Stimulated activated CD8-positive, alpha-beta memory T cell treated with anti-CD3 and anti-CD28 coated beads, Interleukin-15, amount 100 ng/mL, for 4 hours (primary cell): ENCODE measurements around the gene FBXO11.
A peak's percentile ranks its signal among the peaks of the same experiment; 100 is the strongest.
"Not testable (repeated sequence)": the region's sequence is repeated elsewhere in the genome, so short reads cannot be mapped to it uniquely, and the experiment has no call there.

Experiments
- DNase-seq, 2 donors: peaks; one replicate each; pipeline ENCODE4 v3.0.0-alpha.2; 2020; ENCODE audit warnings: low read depth in 2 of 2

FBXO11 gene

GRCh38 chr2:47906157-47907038 is at the start of gene FBXO11:
FBXO11 (minus strand) TSS chr2:47906498; CDS start chr2:47905720, 778 bp downstream.
- peak; percentile 95 to 98 for DNase-seq

GRCh38 chr2:47950340-47951301 is 44.3 kb upstream of the FBXO11 start:
- no peak for DNase-seq

DNA sequence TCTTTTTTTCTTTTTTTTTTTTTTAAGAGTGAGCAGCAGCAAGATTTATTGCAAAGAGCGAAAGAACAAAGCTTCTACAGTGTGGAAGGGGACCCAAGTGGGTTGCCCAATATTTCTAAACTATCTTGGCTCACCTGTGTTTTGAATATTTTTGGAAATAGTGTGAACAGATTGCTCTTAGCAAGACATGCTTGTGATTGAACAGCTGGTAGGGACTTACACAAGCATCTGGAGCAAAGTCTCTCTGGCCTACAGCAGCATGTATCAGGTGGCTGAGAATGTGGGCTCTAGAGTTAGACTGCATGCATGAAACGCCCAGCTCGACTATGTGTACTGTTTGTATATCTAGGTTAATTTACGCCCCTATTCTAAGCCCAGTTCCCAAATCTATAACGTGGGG is 40.3 kb upstream of the FBXO11 start:
- DNase-seq: no peak

DNA sequence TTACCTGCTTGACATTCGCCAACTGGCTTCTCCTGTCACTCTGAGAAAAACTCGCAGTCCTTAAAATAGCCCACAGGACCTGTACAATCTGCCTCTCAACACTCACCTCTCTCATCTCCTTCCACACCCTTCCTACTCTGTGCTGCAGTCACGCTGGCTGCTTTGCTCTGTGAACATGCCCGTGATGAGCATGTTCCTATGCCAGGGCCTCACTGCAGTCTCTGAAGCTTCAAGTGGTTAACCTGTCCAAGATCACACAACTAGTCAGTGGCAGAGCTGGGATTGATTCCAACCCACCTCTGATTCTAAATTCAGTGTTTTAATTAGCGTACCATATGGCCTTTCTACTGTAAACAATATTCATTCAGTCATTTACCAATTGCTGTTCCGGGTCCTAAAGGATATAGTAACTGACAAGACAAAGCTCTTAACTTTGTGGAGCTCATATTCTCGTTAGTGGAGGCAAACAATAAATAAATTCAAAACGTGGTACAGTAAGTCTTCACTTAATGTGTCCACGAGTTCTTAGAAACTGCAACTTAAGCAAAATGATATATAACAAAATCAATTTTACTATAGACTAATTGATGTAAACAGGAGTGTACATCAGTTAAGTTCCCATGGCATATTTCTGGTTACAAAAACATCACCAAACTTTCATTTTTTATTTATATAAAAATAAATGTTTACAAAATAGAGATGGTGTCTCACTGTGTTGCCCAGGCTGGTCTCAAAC is 38.9 kb upstream of the FBXO11 start:
- DNase-seq: no peak

GRCh38 chr2:47941936-47942335 is 35.6 kb upstream of the FBXO11 start:
- no peak for DNase-seq

DNA sequence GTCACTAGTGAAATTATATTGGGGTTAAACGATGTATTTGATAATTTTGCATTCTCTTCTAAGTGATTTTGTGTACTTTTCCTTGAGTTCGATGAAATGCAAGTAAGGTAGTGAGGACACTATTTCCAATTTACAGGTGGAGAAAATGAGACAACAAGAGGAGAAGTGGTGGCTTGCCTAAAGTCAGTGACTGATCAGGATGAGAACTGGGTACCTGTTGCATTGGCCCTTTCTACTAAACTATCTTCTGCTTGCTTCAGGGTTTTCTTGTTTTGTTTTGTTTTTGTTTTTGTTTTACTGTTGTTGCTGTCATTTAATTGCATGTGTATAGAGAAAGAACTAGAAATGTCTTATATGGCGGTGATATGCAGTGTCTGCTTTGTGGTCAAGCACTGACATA is 31.4 kb upstream of the FBXO11 start:
- no peak for DNase-seq

- no peak for DNase-seq
Measured at GRCh38 chr2:47935071-47935470, 28.8 kb upstream of the FBXO11 start.

- DNase-seq: no peak
Measured at GRCh38 chr2:47918043-47918442, 11.7 kb upstream of the FBXO11 start.

DNA sequence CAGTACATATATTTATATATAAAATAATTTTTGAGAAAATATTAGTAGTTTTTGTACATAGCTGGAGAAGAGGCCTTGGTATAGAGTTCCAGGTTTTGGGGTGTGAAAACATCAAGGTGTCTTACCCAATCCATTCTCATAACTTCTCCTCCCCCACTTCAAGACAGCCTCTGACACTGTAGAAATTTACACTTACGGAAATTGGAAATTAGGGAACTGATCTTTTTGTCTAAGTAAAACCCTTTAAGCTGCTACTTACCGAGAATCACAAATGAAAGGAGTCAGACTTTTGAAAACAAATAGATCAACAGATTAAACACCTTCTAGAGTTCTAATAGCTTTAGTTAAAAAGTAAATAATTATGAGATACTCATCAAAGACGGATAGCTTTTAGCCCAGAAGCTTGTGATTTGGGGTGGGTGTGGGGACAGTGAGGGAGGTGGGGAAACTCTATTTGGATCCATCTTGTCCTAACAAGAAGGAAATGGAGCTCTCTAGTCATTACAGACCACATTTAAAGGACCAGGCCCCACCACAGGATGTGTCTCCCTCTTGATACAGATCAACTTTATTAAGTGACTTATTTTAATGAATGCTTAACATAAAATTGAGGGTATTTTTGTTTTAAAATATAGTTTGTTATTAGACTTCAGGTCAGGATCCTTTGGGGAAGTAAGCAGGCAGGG is 11.1 kb upstream of the FBXO11 start:
- DNase-seq: no peak

DNA sequence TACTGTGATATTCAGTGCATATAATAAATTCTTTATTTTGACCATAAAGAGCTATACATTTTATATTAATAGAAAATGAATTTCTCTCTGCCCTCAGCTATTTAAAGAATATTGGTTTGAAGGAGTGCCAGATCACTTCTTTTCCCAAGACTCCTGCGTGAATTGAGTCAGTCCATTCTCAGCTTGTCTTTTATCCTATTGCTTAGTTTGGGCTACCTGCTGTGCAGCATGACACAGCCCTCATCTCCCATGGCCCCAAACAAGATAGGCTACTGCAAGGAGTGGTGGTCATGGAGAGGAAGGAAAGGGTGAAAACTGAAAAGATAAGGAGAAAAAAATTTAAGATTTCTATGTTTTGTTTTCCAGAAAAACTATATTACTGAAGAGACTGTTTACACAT is 10.1 kb upstream of the FBXO11 start:
- no peak for DNase-seq

DNA sequence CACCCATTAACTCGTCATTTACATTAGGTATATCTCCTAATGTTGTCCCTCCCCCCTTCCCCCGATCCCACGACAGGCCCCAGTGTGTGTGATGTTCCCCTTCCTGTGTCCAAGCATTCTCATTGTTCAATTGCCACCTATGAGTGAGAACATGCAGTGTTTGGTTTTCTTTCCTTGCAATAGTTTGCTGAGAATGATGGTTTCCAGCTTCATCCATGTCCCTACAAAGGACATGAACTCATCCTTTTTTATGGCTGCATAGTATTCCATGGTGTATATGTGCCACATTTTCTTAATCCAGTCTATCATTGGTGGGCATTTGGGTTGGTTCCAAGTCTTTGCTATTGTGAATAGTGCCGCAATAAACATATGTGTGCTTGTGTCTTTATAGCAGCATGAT is 4.4 kb upstream of the FBXO11 start:
- DNase-seq: not testable (repeated sequence)

GRCh38 chr2:47908682-47909081 is 2.4 kb upstream of the FBXO11 start:
- no peak for DNase-seq

- DNase-seq: no peak
Measured at GRCh38 chr2:47907039-47907781, 912 bp upstream of the FBXO11 start.

DNA sequence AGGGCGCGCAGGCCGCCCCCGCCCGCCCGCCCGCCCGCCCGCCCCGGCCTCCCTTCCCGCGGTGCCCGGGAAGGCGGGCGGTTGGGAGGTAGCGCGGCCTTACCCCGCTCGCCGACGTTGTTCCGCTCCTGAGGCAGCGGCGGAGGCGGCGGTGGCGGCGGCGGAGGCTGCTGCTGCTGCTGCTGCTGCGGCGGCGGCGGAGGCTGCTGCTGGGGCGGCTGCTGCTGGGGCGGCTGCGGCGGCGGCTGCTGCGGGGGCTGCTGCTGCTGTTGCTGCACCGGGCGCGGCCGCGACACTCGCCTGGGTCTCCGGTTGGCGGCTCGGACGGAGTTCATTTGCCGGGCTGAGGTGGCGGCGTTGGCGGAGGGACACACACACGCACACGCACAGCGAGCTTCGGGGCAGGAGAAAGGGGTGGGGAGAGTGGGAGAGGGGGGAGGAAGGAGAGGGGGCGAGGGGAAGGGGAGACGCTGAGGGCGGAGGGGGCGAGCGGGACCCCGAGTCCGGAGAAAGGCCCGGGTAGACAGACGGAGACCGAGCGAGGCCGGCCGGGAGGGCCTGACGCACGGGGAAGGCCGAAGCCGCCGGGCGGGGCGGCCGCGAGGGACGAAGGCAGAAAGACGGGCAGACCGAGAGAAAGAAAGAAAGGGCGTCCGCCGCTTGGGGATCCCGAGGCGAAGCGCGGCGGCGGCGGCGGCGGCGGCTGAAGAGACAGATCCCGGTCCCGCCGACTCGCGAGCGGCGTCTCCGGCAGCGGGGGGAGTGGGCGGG is 727 bp downstream of the FBXO11 start:
- peak in 1 of 2 donors; percentile 54 for DNase-seq

GRCh38 chr2:47903781-47904490 is 2.4 kb downstream of the FBXO11 start:
- DNase-seq: no peak

DNA sequence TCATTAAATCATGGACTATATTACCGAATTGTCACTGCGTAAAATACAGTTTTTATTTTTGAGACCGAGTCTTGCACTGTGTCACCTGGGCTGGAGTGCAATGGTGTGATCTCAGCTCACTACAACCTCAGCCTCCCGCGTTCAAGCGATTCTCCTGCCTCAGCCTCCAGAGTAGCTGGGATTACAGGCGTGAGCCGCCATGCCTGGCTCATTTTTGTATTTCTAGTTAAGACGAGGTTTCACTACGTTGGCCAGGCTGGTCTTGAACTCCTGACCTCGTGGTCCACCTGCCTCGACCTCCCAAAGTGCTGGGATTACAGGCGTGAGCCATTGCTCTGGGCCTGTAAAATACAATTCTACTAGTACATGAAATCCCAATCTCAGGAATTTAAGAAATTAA is 4.4 kb downstream of the FBXO11 start:
- DNase-seq: not testable (repeated sequence)

DNA sequence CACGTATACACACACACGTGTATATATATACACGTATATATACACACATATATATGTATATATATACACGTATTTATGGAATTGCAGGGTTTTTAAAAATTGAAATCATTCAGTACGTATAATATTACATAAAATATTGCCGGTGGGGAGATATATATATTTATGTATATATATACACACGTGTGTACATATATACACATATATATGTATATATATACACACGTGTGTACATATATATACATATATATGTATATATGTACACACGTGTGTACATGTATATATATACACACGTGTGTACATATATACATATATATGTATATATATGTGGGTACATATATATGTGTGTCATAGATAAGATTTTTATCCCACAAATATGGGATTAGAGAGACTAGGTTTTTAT is 5.4 kb downstream of the FBXO11 start:
- DNase-seq: no peak

DNA sequence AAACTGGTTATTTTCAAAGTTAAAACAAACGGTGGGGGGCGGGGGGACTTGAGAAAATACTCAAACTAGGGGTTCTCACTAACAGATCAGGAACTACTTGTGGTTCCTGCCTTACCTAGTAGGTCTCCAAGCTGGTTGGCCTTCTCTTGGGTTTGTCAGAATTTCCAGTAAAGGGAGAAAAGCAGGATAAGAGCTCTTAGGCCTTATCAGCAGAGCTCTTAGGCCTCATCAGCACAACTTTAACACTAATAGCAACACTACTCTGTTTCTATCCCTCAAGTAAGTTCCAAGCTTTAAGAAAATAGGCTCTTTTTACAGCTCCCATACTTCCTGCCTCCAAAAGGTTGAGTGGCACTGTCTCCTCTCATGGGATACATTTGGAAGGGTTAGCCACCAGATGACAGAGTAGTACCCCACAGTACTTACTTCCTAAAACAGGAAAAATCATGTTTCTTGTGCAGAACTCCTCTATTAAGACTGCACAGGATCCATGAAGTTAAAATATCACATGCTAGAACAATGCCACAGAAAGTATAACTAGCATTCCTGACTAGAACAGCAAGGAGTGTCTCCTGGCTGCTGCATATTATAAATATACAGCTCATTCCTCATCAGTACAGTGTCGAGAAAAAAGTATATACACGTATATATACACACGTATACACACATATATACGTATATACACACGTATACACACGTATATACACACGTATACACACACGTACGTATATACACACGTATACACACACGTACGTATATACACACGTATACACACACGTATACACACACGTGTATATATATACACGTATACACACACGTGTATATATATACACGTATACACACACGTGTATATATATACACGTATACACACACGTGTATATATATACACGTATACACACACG is 6.1 kb downstream of the FBXO11 start:
- DNase-seq: no peak
